ENCODE measurements around the gene SEC14L5.
"Not testable (repeated sequence)": the region's sequence is repeated elsewhere in the genome, so short reads cannot be mapped to it uniquely, and the experiment has no call there.

The SEC14L5 gene

DNA sequence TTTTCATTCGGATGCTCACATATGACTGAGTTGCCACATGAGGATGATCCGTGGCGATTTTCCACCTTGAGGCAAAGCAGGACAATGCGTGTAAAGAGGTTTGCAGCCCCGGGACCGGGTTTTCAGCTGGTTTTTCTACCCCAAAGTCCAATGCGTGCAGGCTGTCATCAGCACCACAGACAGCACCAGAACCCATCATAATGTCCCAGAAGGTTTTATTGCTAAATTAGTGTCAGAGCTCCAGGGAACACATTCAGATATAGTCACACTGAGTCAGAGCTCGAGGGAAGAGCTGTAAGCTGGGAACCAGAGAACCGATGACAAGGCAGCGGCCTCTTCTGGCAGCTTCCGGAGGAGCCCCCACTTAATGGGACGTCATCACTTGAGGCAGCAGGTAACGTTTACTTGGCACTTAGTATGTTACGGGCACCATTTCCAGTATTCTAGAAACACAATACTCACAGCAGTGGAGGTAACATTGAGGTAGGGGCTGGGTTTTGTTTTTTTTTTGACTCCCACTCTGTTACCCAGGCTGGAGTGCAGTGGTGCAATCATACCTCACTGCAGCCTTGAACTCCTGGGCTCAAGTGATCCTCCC, 84.5 kb downstream of the SEC14L5 start:
- ChIA-PET CTCF (no interaction called here), POLR2A (no interaction called here)
- DNase-seq (ENCODE audit: extremely low spot score) = no peak
- TF ChIP-seq CTBP1 (IDR thresholded peaks at IDR 0.05; ENCODE audit: borderline replicate concordance) = no peak
- TF ChIP-seq SUZ12 (IDR thresholded peaks at IDR 0.05) = no peak
- TF ChIP-seq FOXA1 (IDR thresholded peaks at IDR 0.05) = no peak
- TF ChIP-seq, protein P1, sequence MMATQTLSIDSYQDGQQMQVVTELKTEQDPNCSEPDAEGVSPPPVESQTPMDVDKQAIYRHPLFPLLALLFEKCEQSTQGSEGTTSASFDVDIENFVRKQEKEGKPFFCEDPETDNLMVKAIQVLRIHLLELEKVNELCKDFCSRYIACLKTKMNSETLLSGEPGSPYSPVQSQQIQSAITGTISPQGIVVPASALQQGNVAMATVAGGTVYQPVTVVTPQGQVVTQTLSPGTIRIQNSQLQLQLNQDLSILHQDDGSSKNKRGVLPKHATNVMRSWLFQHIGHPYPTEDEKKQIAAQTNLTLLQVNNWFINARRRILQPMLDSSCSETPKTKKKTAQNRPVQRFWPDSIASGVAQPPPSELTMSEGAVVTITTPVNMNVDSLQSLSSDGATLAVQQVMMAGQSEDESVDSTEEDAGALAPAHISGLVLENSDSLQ (IDR thresholded peaks at IDR 0.05) = no peak
- TF ChIP-seq FOXM1 (IDR thresholded peaks at IDR 0.05; ENCODE audit: borderline replicate concordance) = no peak
- no peak for TF ChIP-seq LEF1 (IDR thresholded peaks at IDR 0.05; ENCODE audit: borderline replicate concordance)
- no peak for TF ChIP-seq FOXK2 (IDR thresholded peaks at IDR 0.05)

DNA sequence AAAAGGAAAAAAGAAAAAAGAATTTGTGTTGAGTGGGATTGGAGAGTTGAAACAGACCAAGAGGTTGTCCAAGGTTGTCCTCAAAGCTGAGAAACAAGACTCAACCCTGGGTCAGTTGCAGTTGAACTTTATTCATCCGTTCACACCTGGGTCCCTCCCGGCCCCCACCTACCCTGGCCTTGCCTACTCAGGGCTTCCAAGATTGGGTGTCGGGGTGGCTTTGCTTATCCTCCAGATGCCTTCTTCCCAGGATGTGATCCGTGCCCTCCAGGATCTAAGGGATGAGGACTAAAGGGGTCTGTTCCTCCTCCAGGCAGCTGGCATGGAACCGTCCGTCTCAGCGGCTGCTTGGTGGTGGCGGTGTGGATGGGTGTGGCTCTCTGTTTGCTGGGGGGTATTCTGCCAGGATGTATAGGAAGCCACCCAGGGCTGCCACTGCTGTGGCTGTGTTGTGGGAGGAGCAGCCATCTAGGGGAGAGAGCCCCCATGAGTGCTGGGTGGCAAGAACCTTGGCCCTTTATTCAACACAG, 85.9 kb downstream of the SEC14L5 start:
- ChIA-PET POLR2A (no interaction called here), CTCF (no interaction called here)
- TF ChIP-seq LEF1 (IDR thresholded peaks at IDR 0.05; ENCODE audit: borderline replicate concordance) (no peak), L3MBTL2 (conservative IDR thresholded peaks at IDR 0.05) (no peak), CTBP1 (IDR thresholded peaks at IDR 0.05; ENCODE audit: borderline replicate concordance) (no peak), FOXA1 (IDR thresholded peaks at IDR 0.05) (no peak), ARNT (IDR thresholded peaks at IDR 0.05) (no peak), HDGF (IDR thresholded peaks at IDR 0.05; ENCODE audit: borderline replicate concordance) (no peak), BHLHE40 (IDR thresholded peaks at IDR 0.05; ENCODE audit: borderline replicate concordance) (no peak), FOXK2 (IDR thresholded peaks at IDR 0.05) (no peak), ZNF384 (IDR thresholded peaks at IDR 0.05) (no peak), SP1 (IDR thresholded peaks at IDR 0.05) (no peak), SUZ12 (IDR thresholded peaks at IDR 0.05) (no peak), TARDBP (IDR thresholded peaks at IDR 0.05) (no peak), FOXM1 (IDR thresholded peaks at IDR 0.05; ENCODE audit: borderline replicate concordance) (no peak), ELF4 (IDR thresholded peaks at IDR 0.05) (no peak), NFRKB (IDR thresholded peaks at IDR 0.05) (no peak)
- TF ChIP-seq, protein P1 (IDR thresholded peaks at IDR 0.05) = no peak
- no peak for DNase-seq (ENCODE audit: extremely low spot score)

DNA sequence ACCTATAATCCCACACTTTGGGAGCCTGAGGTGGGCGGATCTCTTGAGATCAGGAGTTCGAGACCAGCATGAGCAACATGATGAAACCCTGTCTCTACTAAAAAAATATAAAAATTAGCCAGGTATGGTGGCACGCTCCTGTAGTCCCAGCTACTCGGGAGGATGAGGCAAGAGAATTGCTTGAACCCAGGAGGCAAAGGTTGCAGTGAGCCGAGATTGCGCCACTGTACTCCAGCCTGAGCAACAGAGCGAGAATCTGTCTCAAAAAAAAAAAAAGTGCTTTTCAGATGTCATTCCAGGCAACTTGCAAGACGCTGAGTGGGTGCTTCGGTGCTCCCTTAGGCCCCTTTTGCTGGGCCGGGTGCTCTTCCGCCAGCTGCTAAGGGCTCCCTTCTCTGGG, 86.5 kb downstream of the SEC14L5 start:
- POLR2A ChIA-PET; DNase-seq (ENCODE audit: extremely low spot score): not testable (repeated sequence)

DNA sequence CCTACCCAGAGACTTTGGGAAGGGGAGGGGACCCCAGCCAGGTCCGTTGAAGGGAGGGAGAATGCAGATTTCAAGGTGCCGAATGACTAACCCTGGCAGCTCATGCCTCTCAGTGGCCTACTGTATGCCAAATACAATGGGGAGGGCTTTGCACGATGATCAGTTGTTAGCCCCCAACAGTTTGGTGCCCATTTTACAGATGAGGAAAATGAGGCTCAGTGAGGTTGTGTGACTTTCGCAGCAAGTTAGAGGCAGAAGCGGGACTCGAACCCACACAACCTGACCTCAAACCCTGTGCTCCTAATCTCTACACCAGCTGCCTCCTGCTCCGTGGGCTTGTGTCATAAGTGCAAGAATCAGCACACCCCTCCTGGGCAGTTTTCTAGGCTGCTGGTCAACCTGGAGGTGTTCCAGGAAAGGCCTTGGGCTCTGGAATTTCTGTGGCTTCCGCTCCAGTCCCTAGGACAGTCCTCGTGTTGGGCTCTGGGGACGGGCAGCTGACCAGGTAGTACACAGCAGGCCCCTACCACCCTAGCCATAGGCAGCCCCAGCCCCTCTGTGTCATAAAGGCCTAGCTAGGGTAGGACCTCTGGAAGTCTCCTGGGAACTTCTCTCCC, 87.5 kb downstream of the SEC14L5 start:
- DNase-seq (ENCODE audit: extremely low spot score) = no peak
- no peak for TF ChIP-seq TARDBP (IDR thresholded peaks at IDR 0.05)
- no peak for TF ChIP-seq LEF1 (IDR thresholded peaks at IDR 0.05; ENCODE audit: borderline replicate concordance)
- TF ChIP-seq ZNF384 (IDR thresholded peaks at IDR 0.05) = no peak
- no peak for TF ChIP-seq FOXK2 (IDR thresholded peaks at IDR 0.05)
- TF ChIP-seq L3MBTL2 (conservative IDR thresholded peaks at IDR 0.05) = no peak
- TF ChIP-seq ELF4 (IDR thresholded peaks at IDR 0.05) = no peak
- no peak for TF ChIP-seq FOXA1 (IDR thresholded peaks at IDR 0.05)
- TF ChIP-seq, protein P1 (IDR thresholded peaks at IDR 0.05) = no peak
- no peak for TF ChIP-seq NFRKB (IDR thresholded peaks at IDR 0.05)
- no peak for TF ChIP-seq FOXM1 (IDR thresholded peaks at IDR 0.05; ENCODE audit: borderline replicate concordance)
- TF ChIP-seq CTBP1 (IDR thresholded peaks at IDR 0.05; ENCODE audit: borderline replicate concordance) = no peak
- no peak for TF ChIP-seq BHLHE40 (IDR thresholded peaks at IDR 0.05; ENCODE audit: borderline replicate concordance)
- no peak for TF ChIP-seq SP1 (IDR thresholded peaks at IDR 0.05)
- no peak for TF ChIP-seq ARNT (IDR thresholded peaks at IDR 0.05)
- TF ChIP-seq SUZ12 (IDR thresholded peaks at IDR 0.05) = no peak
- no peak for TF ChIP-seq HDGF (IDR thresholded peaks at IDR 0.05; ENCODE audit: borderline replicate concordance)
- ChIA-PET POLR2A (no interaction called here), CTCF (no interaction called here)

More for the DNA sequence above, 86.5 kb downstream of the SEC14L5 start:
- CTCF ChIA-PET = not testable (repeated sequence)

DNA sequence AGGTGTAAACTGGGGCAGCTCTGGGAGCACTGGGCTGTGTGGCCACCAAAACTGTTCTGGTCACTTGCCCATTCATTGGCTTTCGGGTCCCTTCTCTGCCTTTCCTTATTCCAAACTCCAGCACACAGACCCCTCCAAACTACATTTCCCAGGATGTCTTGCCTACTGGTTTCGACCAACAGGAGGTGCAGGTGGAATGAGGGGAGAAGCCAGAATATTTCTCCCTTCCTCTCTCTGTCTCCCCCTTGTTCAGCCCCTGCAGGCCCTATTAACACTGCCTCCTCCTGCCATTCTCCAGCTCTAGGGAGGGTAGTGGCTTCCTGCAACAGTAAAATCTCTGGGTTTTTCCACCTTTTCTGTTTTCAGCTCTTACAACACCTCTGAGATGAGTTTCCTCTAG, 88.8 kb downstream of the SEC14L5 start:
- ChIA-PET POLR2A (no interaction called here), CTCF (no interaction called here)
- no peak for DNase-seq (ENCODE audit: extremely low spot score)
- no peak for TF ChIP-seq FOXA1 (IDR thresholded peaks at IDR 0.05)
- no peak for TF ChIP-seq L3MBTL2 (conservative IDR thresholded peaks at IDR 0.05)

DNA sequence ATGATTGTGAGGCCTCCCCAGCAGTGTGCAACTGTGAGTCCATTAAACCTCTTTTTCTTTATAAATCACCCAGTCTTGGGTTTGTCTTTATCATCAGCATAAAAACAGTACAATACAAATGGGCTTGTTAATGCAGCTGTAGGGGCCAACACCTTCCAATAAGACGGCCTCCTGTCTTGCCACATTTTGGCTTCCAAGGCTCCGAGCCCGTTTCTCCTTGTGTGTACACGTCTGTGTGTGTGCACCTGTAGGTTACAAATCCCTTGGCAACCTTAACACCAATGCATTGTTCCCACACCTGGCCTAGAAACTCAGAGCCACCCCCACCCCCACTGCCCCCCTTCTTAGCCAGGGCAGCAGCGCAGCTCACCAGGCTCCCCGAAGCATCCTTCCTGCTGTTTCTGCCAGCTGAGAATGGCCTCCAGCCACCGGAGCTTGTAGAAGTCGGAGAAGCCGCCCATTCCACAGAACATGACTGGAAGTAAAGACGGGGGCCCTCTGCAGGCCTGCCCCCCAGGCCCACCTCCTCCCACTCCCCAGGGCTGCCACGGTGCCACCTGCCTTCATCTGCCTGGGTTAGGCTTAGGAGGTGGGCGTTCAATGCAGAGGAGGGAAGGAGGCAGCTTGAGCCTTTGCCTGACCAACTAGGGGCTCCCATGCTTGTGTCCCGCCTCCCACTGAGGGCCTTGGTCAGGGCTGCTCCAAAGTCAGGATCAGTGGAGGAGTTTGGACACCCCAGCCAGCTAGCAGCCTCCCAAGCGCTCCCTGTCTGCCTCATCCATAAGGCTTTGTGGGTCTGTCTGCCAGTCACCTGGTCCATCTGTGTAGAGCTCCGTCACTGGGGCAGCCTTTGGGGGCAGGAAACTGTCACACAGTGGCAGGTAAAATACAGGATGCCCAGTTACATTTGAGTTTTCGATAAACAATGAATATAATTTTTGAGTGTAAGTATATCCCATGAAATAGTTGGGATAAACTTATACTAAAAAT, 97.0 kb downstream of the SEC14L5 start:
- CTCF ChIA-PET = interaction anchor here (1.5 kb wide), 1 partner anchor 29 kb away, joined by 3 read pairs; no protein-coding TSS in a partner anchor

More for the DNA sequence above, 97.0 kb downstream of the SEC14L5 start:
- TF ChIP-seq, protein P1 (IDR thresholded peaks at IDR 0.05) = no peak
- TF ChIP-seq FOXM1 (IDR thresholded peaks at IDR 0.05; ENCODE audit: borderline replicate concordance) = no peak
- no peak for TF ChIP-seq CTBP1 (IDR thresholded peaks at IDR 0.05; ENCODE audit: borderline replicate concordance)
- TF ChIP-seq NFRKB (IDR thresholded peaks at IDR 0.05) = no peak
- no peak for TF ChIP-seq L3MBTL2 (conservative IDR thresholded peaks at IDR 0.05)
- POLR2A ChIA-PET = no interaction called here
- DNase-seq (ENCODE audit: extremely low spot score) = no peak
